Measurements from ENCODE around the gene ITPRID1.

The ITPRID1 gene

DNA sequence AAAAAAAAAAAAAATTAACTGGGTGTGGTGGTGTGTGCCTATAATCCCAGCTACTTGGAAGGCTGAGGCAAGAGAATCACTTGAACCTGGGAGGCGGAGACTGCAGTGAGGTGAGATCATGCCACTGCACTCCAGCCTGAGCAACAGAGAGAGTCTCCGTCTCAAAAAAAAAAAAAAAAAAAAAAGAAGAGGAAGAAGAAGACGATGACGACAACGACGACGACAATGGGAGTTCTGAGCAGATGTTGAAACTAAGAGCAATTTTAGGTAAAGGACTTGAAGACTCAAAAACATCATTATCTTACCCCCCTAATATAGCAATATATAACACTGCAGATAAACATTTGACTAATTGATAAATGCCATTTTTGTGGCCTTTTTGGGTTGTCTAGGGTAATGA, 133.6 kb downstream of the ITPRID1 start:
- no peaks in the 10 kb centered on the region for H3K36me3 ChIP-seq (ENCODE audit: low read length)
- H3K27me3 ChIP-seq (ENCODE audit: low read length): no peaks in the 10 kb centered on the region
- no peaks in the 10 kb centered on the region for H3K9me3 ChIP-seq (ENCODE audit: insufficient read depth, low read length)
- H3F3A ChIP-seq (ENCODE audit: insufficient read depth): no peaks in the 10 kb centered on the region
- H3K9me2 ChIP-seq (replicated peaks; ENCODE audit: insufficient read depth, low read length): no peaks in the 10 kb centered on the region
- H3K79me2 ChIP-seq (ENCODE audit: insufficient read depth, low read length): no peaks in the 10 kb centered on the region
- TF ChIP-seq, protein P1, sequence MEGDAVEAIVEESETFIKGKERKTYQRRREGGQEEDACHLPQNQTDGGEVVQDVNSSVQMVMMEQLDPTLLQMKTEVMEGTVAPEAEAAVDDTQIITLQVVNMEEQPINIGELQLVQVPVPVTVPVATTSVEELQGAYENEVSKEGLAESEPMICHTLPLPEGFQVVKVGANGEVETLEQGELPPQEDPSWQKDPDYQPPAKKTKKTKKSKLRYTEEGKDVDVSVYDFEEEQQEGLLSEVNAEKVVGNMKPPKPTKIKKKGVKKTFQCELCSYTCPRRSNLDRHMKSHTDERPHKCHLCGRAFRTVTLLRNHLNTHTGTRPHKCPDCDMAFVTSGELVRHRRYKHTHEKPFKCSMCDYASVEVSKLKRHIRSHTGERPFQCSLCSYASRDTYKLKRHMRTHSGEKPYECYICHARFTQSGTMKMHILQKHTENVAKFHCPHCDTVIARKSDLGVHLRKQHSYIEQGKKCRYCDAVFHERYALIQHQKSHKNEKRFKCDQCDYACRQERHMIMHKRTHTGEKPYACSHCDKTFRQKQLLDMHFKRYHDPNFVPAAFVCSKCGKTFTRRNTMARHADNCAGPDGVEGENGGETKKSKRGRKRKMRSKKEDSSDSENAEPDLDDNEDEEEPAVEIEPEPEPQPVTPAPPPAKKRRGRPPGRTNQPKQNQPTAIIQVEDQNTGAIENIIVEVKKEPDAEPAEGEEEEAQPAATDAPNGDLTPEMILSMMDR (IDR thresholded peaks at IDR 0.05; ENCODE audit: insufficient read depth, low read length, poor library complexity, severe bottlenecking): no peak
- TF ChIP-seq EZH2phosphoT487 (conservative IDR thresholded peaks at IDR 0.05; ENCODE audit: low read length): no peak
- H3K4me2 ChIP-seq (ENCODE audit: low read depth, low read length, poor library complexity, severe bottlenecking): no peak overlapping the region
- H3K9ac ChIP-seq (ENCODE audit: low read length): no peak overlapping the region
- no peak overlapping the region for H3K4me3 ChIP-seq (ENCODE audit: insufficient read depth, low read length, poor library complexity, severe bottlenecking)
- no peak overlapping the region for H2AFZ ChIP-seq (ENCODE audit: low read depth, low read length, severe bottlenecking)
- H3K27ac ChIP-seq (ENCODE audit: low read depth, low read length): no peak overlapping the region
- no peaks in the 10 kb centered on the region for H4K20me1 ChIP-seq (ENCODE audit: low read depth, low read length)

DNA sequence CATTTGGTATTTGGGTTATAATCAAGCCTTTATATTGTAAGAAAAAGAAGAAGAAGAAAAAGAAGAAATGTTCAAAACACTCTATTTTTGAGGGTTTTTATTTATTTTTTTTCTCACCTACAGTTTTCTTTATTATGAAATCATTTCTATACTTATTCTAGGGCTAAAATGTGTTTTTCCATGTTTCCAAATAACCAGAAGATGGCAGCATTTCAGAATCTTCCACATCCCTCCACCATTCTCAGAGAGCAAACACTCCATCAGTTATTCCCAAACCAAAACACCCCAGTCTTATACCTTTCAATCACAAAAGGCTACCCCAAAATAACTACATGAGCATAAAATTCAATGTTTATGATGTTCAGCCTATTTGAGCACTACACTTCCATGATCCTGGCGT, 134.4 kb downstream of the ITPRID1 start:
- TF ChIP-seq, protein P1 (IDR thresholded peaks at IDR 0.05; ENCODE audit: insufficient read depth, low read length, poor library complexity, severe bottlenecking): no peak
- no peak for TF ChIP-seq EZH2phosphoT487 (conservative IDR thresholded peaks at IDR 0.05; ENCODE audit: low read length)
- Histone ChIP-seq H2AFZ (ENCODE audit: low read depth, low read length, severe bottlenecking) (no peak overlapping the region), H3K9me2 (replicated peaks; ENCODE audit: insufficient read depth, low read length) (no peaks in the 10 kb centered on the region), H3K27ac (ENCODE audit: low read depth, low read length) (no peak overlapping the region), H3K27me3 (ENCODE audit: low read length) (no peaks in the 10 kb centered on the region), H3F3A (ENCODE audit: insufficient read depth) (no peaks in the 10 kb centered on the region), H3K4me2 (ENCODE audit: low read depth, low read length, poor library complexity, severe bottlenecking) (no peak overlapping the region), H3K9me3 (ENCODE audit: insufficient read depth, low read length) (no peaks in the 10 kb centered on the region), H3K9ac (ENCODE audit: low read length) (no peak overlapping the region), H3K79me2 (ENCODE audit: insufficient read depth, low read length) (no peaks in the 10 kb centered on the region), H4K20me1 (ENCODE audit: low read depth, low read length) (no peaks in the 10 kb centered on the region), H3K4me3 (ENCODE audit: insufficient read depth, low read length, poor library complexity, severe bottlenecking) (no peak overlapping the region), H3K36me3 (ENCODE audit: low read length) (no peaks in the 10 kb centered on the region)

DNA sequence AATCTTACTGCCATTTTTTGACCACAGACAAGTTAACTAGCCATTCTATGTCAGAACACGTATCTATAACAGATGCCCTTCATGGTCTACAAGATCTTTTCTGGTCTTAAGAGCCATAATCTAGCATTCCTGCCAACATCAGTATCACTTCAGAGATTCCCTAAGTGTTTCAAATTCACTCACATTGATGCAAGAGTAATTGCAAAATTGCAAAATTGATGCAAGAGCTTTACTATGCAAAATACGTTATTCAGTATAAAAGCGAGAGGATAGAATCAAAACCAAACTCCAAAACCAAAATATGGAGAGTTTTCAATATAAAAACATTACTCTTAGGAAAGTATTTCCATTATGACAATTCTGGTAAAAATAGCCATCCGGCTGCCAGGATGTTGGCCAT, 135.0 kb downstream of the ITPRID1 start:
- Histone ChIP-seq H3K4me3 (ENCODE audit: insufficient read depth, low read length, poor library complexity, severe bottlenecking) (no peak overlapping the region), H3K4me2 (ENCODE audit: low read depth, low read length, poor library complexity, severe bottlenecking) (no peak overlapping the region), H3K79me2 (ENCODE audit: insufficient read depth, low read length) (no peaks in the 10 kb centered on the region), H3K27me3 (ENCODE audit: low read length) (no peaks in the 10 kb centered on the region), H3K9me3 (ENCODE audit: insufficient read depth, low read length) (no peaks in the 10 kb centered on the region), H3K9me2 (replicated peaks; ENCODE audit: insufficient read depth, low read length) (no peaks in the 10 kb centered on the region), H3K27ac (ENCODE audit: low read depth, low read length) (no peak overlapping the region), H3F3A (ENCODE audit: insufficient read depth) (no peaks in the 10 kb centered on the region), H3K9ac (ENCODE audit: low read length) (no peak overlapping the region), H2AFZ (ENCODE audit: low read depth, low read length, severe bottlenecking) (no peak overlapping the region), H3K36me3 (ENCODE audit: low read length) (no peaks in the 10 kb centered on the region), H4K20me1 (ENCODE audit: low read depth, low read length) (no peaks in the 10 kb centered on the region)
- no peak for TF ChIP-seq EZH2phosphoT487 (conservative IDR thresholded peaks at IDR 0.05; ENCODE audit: low read length)
- TF ChIP-seq, protein P1 (IDR thresholded peaks at IDR 0.05; ENCODE audit: insufficient read depth, low read length, poor library complexity, severe bottlenecking): no peak
